GM18508 (cell line): ENCODE results near the gene CTCFL.

Source experiments
- ATAC-seq: cut with Tn5 transposase; IDR thresholded peaks from one replicate; pipeline ENCODE4 v1.9.1; 2021; ENCODE audit warnings: moderate number of reproducible peaks; ENCODE audit not compliant: insufficient read depth, unreplicated experiment

CTCFL gene

DNA sequence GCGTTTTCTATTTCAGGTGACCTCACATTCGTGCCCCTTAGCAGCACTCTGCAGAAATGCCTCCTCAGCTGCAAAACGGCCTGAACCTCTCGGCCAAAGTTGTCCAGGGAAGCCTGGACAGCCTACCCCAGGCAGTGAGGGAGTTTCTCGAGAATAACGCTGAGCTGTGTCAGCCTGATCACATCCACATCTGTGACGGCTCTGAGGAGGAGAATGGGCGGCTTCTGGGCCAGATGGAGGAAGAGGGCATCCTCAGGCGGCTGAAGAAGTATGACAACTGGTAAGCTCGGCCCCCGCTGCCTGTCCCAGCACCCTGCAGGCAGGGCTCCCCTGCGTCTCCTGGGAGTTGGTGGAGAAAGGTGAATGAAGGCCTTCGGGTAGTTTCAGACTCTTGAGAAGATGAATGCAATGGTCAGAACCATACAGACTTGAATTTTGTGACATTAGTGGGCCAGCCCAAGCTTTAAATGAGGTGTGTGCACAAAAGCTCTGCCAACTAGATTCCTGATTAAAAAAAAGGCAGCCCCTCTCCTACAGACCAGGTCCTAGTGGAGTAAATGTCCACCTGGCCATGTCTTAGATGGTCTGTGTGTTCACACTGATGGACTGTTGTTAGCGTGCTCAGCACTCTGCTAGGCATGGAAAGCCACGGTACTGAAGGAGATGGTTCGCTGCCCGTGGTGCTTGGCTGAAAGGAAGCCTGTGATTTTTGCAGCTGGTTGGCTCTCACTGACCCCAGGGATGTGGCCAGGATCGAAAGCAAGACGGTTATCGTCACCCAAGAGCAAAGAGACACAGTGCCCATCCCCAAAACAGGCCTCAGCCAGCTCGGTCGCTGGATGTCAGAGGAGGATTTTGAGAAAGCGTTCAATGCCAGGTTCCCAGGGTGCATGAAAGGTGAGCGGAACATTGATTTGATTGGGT lies 36.7 kb upstream of the CTCFL start:
- ATAC-seq = no peak

DNA sequence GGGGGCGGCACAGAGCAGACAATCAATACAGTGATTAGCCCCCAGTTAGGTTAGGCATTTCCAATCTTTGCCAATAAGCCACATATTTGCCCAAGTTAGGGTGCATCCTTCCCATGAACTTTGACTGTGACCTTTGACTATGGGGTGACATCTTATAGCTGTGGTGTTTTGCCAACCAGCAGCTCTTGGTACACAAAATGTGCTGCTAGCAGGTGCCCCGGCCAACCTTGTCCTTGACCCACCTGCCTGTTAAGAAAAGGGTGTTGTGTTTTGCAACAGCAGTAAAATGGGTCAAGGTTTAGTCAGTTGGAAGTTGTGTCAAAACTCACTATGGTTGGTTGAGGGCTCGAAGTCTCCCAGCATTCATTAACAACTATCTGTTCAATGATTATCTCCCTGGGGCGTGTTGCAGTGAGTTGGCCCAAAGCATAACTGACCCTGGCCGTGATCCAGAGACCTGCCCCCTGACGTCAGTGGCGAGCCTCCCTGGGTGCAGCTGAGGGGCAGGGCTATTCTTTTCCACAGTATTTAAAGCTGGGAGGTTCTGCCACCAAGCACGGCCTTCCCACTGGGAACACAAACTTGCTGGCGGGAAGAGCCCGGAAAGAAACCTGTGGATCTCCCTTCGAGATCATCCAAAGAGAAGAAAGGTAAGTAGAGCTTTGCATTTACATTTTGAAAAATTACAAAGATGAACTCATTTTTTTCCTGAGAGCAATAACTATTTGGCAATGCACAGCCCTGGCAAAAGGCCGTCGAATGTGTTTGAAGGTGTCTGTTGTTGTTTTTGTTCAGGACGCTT lies 35.8 kb upstream of the CTCFL start, which contains the start of gene PCK1:
Gene PCK1 (plus strand): TSS at position 557 of the 802 bp plus-strand sequence. CDS start 302 bp downstream, outside the sequence.
- ATAC-seq = no peak

DNA sequence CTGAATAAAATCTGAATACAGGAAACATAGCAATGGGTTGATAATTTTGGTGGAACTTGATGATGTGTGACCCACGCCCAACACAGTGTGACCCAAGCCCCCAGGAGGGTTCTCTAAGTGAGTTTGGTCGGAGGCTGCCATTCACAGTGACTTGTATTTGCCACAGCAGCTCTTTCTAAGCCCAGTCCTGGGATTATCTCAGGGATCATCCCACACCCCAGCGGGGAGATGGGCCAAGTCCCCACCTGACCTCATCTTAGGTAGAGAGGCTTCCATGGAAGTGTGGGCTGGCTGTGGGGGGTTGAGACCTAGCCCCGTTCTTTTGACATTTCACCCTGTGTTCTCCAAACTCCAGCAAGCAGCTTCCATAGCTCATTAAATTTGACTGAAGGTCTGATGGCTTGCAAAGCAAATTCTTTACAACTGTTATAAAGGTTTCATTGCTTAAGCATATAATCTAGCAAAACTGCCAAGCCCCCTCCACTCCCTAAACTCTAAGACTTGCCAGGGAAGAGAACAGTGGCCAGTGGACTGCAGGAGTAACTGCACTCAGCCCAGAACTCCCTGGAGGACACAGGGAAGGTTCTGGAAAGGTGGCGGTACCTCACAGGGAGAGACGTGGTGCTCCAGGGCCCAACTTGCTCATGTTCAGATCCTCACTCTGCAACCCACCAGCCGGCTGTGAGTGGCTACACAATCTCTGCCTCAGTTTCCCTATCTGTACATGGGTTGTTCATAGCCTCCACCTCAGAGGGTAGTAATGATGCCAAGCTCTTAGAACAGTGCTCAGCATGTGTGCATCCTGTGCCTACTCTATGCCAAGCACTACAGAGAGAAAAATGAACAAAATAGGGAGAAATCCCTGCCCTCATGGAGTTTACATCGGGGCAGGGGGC lies 35.0 kb upstream of the CTCFL start:
- no peak for ATAC-seq

DNA sequence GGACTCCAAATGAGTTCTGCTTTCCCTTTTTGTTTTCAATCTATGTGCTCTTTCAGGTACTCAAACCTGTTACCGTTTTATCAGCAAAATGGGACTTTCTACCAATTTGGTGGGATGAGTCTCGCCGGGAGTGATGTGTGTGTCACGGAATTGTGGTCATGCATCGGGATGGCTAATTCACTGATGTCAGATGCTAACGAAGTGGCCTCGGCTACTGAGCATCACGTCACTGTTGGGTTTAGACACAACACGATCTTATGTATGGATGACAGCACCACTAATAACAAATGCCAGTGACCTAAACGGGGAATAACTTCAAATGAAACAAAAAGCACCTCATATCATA lies 34.3 kb upstream of the CTCFL start:
- ATAC-seq = no peak

DNA sequence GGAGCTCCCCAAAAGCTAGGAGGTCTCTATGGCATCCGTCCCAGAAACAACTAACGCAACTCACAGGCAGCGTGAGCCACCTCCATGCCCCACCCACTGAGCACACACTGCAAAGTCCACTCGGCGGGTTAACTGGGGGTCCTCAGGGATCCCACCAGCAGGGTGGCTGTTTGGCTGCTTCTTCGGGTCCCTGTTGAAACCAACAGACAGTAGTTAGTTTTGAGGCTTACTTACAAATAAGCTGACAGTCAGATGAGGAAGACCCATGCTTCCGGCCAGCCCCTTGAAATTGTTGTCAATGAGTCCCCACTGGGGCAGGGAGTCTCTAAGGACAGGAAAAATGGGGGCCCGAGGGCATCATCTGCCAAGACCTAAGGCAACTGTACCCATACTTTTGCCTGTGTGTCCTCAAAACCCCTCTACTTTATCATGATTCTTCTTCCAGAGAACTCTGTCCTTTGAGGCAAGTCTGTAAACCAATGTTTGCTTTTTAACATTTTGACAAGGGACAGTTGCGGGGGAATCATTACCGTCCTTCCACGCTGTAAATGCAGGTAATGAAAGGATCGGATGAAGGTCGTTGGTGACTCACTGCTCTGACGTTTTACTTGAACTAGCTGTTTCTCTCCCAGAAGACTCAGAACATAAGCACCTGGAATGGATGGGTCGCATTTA lies 33.8 kb upstream of the CTCFL start:
- no peak for ATAC-seq

DNA sequence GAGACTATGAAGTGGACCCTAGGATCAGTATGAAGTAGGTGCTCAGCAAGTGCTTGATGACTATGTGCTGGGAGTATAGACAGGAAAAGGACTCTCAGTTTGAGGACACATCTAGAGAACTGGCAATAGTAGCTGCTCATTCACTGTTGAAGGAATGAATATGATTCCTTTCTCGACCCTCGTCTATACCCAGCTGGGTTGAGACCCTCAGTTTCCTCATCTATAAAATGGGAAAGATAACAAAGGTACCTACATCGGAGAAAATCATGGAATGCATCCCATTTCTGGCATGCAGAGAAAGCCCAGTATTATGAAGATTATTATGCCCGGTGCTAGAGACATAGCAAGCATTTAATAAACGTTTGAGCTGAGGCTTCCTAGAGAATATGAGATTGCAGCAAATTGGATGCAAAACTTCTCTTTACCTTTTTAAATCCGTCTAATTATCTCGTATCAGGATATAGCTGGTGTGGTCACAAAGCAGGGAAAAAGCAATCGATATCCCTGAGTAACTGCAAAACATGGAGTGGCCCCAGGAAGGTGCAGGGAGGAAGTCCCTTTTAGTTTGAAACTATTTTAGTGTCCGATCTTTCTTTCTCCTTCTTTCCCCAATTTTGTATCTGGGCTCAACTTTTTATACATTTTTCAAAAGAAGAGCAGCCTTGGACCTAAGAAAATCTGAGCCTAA lies 33.1 kb upstream of the CTCFL start:
- ATAC-seq = no peak

DNA sequence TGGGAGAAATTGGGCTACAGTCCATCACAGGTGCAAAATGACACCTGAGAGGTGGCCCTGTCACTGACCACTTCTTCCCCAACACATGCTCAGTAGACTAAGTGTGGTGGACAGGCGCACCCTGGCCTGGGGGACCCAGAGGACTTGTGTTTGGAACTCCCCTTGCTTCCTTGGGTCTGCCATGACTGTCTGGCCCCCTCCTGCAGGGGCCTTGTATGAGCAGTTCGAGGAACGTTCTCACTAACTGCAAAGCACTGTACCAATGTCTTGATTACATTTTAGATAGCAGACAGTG lies 32.0 kb upstream of the CTCFL start:
- ATAC-seq = no peak

DNA sequence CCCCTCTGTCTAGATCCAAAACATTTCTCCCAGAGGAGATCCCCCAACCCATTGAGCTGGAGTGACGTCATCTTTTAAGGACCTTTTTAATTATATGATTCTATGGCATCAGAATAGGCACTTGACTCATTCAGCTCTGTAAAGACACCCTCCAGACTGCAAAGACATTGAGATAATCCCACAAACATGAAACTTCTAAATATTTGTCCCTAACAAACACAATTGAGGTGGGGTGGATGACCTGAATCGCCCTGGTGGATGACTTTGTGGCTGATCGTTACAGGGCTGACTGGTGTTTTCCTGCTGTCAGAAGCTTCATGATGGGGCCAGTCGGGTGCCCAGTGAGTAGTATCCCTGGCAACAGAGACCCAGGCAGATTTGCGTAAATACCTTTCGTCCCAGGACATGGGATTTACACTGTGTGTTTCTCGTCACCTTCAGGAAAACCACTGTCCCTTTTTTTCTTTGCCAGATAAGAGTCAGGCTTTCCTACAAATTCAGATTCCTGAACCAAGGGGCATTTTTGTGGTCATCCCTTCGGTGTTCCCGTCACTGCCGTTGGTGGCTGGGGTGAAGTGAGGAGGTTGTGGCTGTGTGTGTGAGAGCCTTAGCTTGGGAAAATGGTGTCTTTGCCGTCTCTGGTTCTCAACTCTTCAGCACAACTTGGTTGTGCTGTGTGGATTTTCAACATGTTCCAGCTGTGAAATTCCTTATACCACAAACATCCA lies 30.7 kb upstream of the CTCFL start:
- no peak for ATAC-seq

DNA sequence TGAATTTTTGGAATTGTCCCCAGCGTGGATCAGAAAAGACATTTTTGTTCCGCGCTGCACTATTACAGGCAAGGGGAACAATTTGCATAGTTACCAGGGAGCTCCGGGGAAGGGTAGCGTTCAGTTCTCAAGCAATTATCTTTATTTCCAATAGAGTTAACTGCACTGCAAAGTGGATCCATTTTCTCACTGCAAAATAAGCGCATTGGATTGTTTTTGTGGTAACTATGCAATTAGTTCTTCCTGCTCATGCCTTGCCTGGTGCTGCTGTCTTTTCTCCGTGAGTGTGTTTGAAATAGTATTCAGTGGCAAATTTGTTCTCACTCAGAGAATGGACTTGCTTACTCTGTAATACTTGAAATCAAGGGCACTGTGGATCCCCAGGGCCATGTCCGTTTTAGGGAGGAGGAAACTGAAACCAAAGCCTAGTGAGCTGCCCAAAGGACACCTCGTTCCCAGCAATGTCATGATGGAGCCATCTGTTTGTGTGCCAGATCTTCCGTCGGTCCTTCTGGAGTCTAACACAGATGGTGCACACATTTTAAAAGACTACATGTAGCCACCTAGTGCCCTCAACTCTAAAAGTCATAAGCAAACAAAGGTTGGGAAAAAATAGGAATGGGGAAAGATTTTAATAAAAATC lies 28.6 kb upstream of the CTCFL start:
- no peak for ATAC-seq

DNA sequence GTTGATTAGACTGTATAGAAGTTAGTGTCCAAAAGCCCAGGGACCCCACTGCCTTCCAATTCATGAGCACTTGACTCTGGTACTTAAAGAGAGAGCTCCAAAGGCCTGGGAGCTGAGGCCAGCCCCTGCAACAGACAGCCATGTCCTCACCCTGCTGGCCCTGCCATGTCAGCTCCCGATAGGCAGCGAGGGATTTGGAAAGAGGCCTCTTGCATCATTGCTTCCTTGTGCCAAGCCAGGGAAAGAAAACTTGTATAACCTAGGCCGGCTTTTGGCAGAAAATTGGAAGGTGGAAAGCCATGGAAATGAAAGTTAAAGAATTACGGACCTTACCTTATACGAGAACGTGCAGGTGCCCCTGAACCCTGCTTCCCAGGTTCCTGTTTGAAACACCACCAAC lies 27.5 kb upstream of the CTCFL start:
- no peak for ATAC-seq

DNA sequence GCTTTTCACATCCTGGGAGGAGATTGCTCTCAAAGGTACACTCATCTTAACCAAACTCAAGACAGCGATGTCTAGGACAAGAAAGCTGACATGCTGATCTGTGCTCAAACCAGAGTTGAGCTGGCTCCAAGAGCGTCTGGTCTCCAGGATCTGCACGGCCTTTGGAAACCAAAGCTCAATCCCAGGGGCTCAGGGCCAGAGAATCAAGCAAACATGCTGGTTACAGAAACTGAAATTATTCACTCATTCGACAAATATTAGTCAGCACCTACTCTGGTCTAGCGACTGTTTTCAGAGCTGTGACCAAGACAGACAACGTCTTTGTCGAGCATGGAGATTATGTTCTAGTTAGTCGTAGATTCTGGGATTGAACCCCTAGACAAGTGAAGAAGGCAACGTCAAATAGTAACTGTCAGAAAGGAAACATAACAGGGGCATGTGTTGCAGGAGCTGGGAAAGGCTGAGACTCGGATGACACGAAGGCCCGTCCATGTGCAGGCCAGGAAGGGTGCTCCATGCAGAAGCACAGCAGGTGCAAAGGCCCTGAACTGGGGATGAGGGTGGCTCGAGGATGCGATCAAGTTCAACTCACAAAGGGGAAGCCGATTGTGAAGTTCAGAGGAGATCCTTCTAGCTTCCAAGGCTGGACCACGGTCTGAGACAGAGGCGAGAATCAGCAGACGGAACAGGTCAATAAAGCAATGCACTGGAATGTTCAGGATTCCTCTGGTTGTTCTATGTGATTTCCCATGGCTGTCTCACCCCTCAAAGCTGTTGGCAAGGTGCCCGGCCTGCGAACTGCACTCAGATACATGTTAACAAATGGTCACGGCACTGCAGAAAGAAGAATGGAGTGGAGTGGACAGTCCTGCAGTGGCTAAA lies 23.5 kb upstream of the CTCFL start:
- ATAC-seq = no peak

DNA sequence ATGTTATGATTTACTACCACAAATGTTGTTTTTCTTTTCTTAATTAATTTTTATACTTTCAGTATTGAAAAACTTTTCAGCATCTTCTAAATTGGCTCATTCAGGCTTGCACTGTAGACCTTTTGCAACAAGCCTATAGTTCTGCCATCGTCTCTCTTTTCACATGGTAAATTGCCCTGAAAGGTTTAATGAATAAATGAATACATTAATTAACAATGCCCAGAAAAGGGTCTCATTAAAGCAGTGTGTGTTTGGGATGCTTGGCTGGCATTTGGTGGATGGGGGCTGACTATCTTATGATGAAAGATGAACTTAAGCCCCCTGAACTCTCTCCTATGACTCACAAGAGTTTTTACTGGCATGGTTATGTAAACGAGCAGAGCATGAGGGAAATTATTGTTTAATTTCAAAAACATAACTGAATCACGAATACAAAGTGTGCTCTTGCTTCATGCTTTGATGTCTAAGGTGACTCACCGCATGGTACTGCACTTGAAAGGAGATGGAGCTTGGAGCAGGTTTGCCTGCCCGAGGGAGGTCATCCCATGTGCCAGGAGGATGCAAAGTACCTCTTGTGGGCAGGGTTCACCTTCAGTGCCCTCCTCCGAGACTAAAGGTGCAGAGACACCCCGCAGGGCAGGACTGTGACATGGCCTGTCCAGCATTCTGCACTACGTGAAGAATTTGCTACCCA lies 22.2 kb upstream of the CTCFL start:
- ATAC-seq = no peak

DNA sequence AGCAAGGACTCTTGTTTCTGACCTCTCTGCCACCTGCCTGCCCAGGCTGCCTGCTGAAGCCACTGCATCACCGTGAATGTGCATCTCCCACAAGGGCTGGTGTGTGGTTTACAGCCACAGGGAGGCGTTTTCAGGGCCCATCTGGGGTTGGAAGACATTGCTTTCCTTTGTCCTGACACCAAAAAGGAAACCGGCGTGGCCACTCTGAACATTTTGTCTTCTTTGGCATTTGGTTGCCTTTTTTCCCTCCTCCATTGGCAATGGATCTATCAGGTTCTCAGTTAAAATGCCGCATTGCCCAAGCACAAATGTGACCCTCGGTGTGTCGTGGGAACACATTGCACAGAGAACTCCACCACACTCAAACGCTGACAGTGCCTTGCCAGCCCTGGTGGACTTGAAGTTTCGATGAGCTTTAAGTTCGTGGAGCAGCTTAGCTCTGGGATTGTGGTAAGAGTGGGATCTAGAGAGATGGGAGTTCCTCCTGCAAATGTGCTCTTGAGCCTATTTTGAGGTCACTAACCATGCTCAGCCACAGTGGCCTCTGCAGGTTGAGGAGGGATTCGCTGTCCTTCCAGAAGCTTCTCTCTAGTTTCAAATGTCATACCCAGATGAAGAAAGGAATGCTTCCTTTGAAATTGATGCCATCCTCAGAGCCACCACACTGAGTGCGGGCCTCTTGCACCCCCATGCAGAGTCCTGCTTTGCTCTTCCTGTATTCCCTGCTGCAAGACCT lies 21.2 kb upstream of the CTCFL start:
- ATAC-seq = no peak

DNA sequence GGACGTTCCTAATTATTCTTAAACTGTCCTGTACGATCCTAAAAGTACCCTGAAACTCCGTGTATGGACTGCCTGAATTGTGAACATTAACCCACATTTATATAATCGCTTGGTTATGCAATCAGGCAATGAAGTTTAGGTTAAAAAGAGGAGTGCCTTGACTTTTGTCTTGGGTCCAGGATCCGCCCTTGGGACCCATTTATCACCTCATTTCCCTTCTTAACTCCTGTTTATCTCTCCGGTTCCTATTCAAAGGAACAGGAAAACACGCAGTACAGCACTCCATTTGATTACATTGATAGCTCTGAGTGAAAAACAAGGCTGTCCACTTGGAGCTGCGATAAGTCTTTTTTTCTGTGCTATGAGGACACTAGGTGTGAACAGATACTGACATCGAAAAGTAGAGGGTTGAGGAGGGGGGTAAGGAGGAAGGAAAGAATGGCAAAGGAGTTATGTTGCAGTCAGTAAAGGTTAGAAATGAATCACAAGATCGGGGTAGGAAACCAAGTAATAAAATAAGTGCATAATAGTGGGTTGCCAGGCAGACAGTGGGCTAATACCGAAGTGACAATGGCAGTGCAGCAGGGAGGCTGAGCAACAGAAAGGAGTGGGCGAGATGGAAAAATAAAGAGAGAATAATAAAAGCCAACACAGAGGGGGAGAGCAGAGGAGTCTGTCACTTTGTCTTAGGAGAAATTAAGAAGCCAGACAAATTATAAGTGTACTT lies 20.1 kb upstream of the CTCFL start:
- ATAC-seq = no peak

DNA sequence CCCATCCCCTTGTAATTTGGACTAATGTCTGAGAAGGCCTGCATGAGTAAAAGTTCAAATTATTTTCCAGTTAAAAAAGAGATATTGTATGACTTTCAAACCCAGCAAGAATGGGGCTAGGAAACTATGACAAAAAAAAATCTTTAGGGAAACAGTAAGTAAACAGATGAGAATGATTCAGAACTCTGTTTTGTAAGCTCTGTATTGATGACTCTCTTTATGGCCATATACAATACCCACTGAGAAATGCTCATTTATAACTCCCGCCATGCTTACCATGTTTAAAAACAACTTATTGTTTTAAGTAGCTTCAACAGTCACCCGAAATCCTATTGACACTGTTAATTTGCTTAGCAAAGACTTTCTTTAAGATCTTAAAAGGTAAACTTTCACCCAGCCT lies 18.8 kb upstream of the CTCFL start:
- no peak for ATAC-seq
